ENCODE data around the gene MYOM1. TPM values are rescaled to one million over a fixed set of nuclear protein-coding genes. Genes with fewer than 3 reads are reported as not detected.

Gene MYOM1
- total RNA-seq, 4 donors from 2014 or later = 13.3 to 31.7 (median 16.5) TPM

DNA sequence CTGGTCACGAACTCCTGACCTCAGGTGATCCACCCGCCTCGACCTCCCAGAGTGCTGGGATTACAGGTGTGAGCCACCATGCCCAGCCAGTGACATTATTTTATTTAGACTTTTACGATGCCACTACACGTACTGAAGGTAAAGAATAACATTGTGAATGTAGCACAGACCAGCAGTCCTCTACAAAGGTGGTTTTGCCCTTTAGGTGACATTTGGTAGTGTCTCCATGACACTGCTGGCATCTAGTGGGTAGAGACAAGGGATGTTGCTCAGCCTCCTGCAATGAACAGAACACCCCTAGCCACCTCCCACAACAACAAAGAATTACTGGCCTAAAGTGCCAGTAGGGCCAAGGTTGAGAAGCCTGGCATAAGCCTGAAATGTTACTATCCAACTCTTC lies 69.5 kb downstream of the MYOM1 start:
- DNase-seq (ENCODE audit: extremely low spot score) = no peak
- no peak overlapping the region for H3K4me3 ChIP-seq
- peaks cover 7 to 20% (median 12%) of the 10 kb centered on the region in 4 donors for H3K4me1 ChIP-seq
- no peaks in the 10 kb centered on the region for H3K27me3 ChIP-seq
- TF ChIP-seq POLR2AphosphoS5 (IDR thresholded peaks at IDR 0.05) (no peak), POLR2A (IDR thresholded peaks at IDR 0.05; ENCODE audit: low read depth) (no peak), EP300 (IDR thresholded peaks at IDR 0.05) (no peak)
- TF ChIP-seq, protein P1, sequence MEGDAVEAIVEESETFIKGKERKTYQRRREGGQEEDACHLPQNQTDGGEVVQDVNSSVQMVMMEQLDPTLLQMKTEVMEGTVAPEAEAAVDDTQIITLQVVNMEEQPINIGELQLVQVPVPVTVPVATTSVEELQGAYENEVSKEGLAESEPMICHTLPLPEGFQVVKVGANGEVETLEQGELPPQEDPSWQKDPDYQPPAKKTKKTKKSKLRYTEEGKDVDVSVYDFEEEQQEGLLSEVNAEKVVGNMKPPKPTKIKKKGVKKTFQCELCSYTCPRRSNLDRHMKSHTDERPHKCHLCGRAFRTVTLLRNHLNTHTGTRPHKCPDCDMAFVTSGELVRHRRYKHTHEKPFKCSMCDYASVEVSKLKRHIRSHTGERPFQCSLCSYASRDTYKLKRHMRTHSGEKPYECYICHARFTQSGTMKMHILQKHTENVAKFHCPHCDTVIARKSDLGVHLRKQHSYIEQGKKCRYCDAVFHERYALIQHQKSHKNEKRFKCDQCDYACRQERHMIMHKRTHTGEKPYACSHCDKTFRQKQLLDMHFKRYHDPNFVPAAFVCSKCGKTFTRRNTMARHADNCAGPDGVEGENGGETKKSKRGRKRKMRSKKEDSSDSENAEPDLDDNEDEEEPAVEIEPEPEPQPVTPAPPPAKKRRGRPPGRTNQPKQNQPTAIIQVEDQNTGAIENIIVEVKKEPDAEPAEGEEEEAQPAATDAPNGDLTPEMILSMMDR (IDR thresholded peaks at IDR 0.05) = no peak
- WGBS = 89% methylated on average over 5 of the region's 5 CpGs
- no peaks in the 10 kb centered on the region for H3K9me3 ChIP-seq
- H3K27ac ChIP-seq (replicated peaks in 1 of 4) = no peak overlapping the region
- peaks cover 0 to 8% (median 0%) of the 10 kb centered on the region in 4 donors for H3K36me3 ChIP-seq
- intact Hi-C loops (cut with DNase I) = no loop called here

DNA sequence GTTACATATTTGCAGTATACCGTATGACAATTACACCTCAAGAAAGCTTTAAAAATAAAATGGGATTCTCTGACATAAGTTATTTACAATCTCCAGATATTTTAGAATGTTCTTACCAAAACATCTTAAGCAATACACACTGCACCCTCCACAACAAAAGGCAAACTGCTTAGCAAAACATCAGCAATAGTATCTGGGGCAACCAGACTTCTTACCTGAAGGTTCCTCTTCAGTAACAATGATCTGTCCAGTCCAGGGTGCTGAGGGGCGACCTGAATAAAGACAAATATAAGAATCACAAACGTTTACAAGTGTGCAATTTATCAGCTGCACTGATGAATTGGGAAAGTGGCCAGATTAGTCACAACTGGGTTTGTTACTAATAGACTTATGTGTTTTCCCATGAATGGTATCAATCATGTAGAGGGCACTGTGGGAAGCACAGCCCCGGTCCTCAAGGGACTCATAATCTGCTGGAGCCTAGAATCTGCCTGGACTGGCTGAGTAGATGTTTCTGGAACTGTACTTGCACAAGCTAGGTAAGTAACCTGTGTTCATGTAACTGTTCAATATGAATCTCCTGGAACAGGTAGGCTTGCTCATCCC lies 70.7 kb downstream of the MYOM1 start:
- Histone ChIP-seq H3K36me3 (peaks cover 0 to 4% (median 0%) of the 10 kb centered on the region in 4 donors), H3K27me3 (no peaks in the 10 kb centered on the region), H3K4me3 (no peak overlapping the region), H3K27ac (replicated peaks in 1 of 4) (no peak overlapping the region), H3K9me3 (no peaks in the 10 kb centered on the region), H3K4me1 (peaks cover 0 to 12% (median 12%) of the 10 kb centered on the region in 4 donors)
- 68% methylated on average over 4 of the region's 4 CpGs for WGBS
- no peak for DNase-seq (ENCODE audit: extremely low spot score)
- TF ChIP-seq EP300 (IDR thresholded peaks at IDR 0.05) (no peak), POLR2AphosphoS5 (IDR thresholded peaks at IDR 0.05) (no peak), POLR2A (IDR thresholded peaks at IDR 0.05; ENCODE audit: low read depth) (no peak)
- TF ChIP-seq, protein P1 (IDR thresholded peaks at IDR 0.05) = no peak
- intact Hi-C loops (cut with DNase I) = loop anchor here (5.0 kb wide), 2 partner anchors 88 to 217 kb away; no protein-coding TSS in a partner anchor

DNA sequence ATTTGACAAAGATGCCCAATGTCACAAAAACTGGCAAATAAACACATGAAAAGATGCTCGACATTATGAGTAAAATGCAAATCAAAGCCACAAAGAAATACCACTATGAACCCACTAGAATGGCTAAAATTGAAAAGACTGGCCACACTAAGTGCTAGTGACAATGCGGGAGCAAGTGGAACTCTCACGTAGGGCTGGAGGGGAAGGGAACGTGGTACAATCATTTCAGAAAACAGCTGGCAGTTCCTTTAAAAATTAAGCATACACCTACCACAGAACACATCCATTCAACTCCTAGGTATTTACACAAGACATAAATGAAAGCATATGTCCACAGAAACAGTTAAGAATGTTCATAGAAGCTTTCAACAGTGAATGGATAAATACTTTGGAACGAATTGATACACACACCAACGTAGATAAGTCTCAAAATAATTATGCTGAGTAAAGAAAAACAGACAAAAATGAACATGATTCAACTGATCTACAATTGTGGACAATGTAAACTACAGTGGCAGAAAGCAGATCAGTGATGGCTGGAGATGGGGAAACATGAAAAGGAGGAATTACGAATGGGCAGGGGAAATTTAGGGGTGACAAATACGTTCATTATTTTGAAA lies 71.7 kb downstream of the MYOM1 start:
- TF ChIP-seq POLR2A (IDR thresholded peaks at IDR 0.05; ENCODE audit: low read depth) (no peak), EP300 (IDR thresholded peaks at IDR 0.05) (no peak), POLR2AphosphoS5 (IDR thresholded peaks at IDR 0.05) (no peak)
- TF ChIP-seq, protein P1 (IDR thresholded peaks at IDR 0.05) = no peak
- Histone ChIP-seq H3K9me3 (no peaks in the 10 kb centered on the region), H3K4me1 (peaks cover 0 to 4% (median 3%) of the 10 kb centered on the region in 4 donors), H3K4me3 (no peak overlapping the region), H3K27ac (replicated peaks in 1 of 4) (no peak overlapping the region), H3K27me3 (no peaks in the 10 kb centered on the region), H3K36me3 (peaks cover 0 to 4% (median 0%) of the 10 kb centered on the region in 4 donors)
- no peak for DNase-seq (ENCODE audit: extremely low spot score)
- WGBS = 77% methylated on average over 8 of the region's 8 CpGs
- intact Hi-C loops (cut with DNase I) = loop anchor here (5.0 kb wide), 2 partner anchors 89 to 216 kb away; no protein-coding TSS in a partner anchor

DNA sequence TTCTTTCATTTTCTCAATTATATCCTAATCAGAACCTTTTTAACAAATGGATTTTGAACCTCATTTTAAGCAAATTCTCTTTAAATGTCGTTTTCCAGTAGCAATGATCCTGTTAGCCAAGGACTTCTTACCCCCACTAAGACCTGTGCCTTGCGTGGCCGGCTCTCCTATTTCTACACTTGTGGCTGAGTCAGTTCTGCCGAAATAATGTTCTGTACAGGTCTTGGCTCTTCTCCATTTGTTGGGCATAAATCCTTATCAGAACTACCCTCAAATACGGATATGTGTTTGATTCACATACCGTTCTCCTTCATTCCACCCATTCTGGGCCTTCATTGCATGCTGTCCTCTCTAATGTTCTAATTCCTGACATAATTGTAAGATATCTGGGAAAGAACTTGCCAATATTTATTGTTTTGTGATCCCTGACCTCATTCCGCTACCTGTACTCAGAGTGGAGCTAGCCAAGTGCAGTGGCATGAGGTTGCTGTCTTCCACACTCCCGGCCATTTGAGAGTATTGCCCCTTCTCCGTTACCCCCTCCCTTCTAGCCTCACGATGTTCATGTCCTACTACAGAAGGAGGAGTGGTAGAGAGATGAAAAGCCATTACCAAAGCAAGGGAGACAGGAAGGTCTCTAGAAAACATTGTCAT lies 78.7 kb downstream of the MYOM1 start:
- peaks cover 0 to 21% (median 4%) of the 10 kb centered on the region in 4 donors for H3K36me3 ChIP-seq
- TF ChIP-seq EP300 (IDR thresholded peaks at IDR 0.05) (no peak), POLR2A (IDR thresholded peaks at IDR 0.05; ENCODE audit: low read depth) (no peak), POLR2AphosphoS5 (IDR thresholded peaks at IDR 0.05) (no peak)
- TF ChIP-seq, protein P1 (IDR thresholded peaks at IDR 0.05) = no peak
- no peaks in the 10 kb centered on the region for H3K9me3 ChIP-seq
- H3K4me3 ChIP-seq = no peak overlapping the region
- no peaks in the 10 kb centered on the region for H3K4me1 ChIP-seq
- no peak overlapping the region for H3K27ac ChIP-seq (replicated peaks in 1 of 4)
- 87% methylated on average over 10 of the region's 10 CpGs for WGBS
- H3K27me3 ChIP-seq = no peaks in the 10 kb centered on the region
- intact Hi-C loops (cut with DNase I) = no loop called here
- no peak for DNase-seq (ENCODE audit: extremely low spot score)

Data from esophagus muscularis mucosa (tissue), 4 donors.